CD4-positive, alpha-beta T cell (primary cell): ENCODE data around the gene RBM20. TPM values are rescaled to one million over a fixed set of nuclear protein-coding genes. Genes with fewer than 3 reads are reported as not detected.

Source experiments
- ATAC-seq: fragments of 200-7000 bp; cut with Tn5 transposase; one replicate; pipeline ENCODE4 v1.10.0; 2022; ENCODE audit warnings: mild to moderate bottlenecking; ENCODE audit not compliant: poor library complexity
- CTCF ChIA-PET: fragments of 350-600 bp; sonication (Branson Sonifier 250); formaldehyde crosslinking; loops from one replicate; lab custom pipeline; 2021; ENCODE audit warnings: antibody characterized with exemption, inconsistent platforms; lab: Charles Lee
- POLR2A ChIA-PET: fragments of 350-600 bp; sonication (Branson Sonifier 250); formaldehyde crosslinking; loops from one replicate; lab custom pipeline; 2021; ENCODE audit warnings: antibody characterized with exemption, inconsistent platforms; lab: Charles Lee
- DNase-seq, 14 experiments: peaks; one replicate each; pipeline ENCODE4 v3.0.0-alpha.2; 2013 to 2020; ENCODE audit warnings: mixed read lengths in 2 of 14
- H3K27ac ChIP-seq, 2 donors: one replicate each; pipeline versions ENCODE4 v1.5.1 to v1.7.0; 2013; ENCODE audit warnings: low read length in 2 of 2, low read depth in 1 of 2, mild to moderate bottlenecking in 1 of 2
- H3K27me3 ChIP-seq, 2 experiments: 1 replicate in 1 of 2; 2 replicates in 1 of 2; pipeline versions ENCODE4 v1.6.1 to v1.7.0; 2013; ENCODE audit warnings: low read length in 2 of 2, control low read depth in 1 of 2, mild to moderate bottlenecking in 1 of 2, moderate library complexity in 1 of 2; ENCODE audit not compliant: insufficient read depth in 2 of 2, control insufficient read depth in 1 of 2
- H3K36me3 ChIP-seq: one replicate; pipeline ENCODE4 v1.6.1; 2013; ENCODE audit warnings: low read length, control low read depth; ENCODE audit not compliant: insufficient read depth
- H3K4me1 ChIP-seq: one replicate; pipeline ENCODE4 v1.6.1; 2013; ENCODE audit warnings: low read length, control low read depth; ENCODE audit not compliant: insufficient read depth
- H3K4me3 ChIP-seq: one replicate; pipeline ENCODE4 v1.5.1; 2013; ENCODE audit warnings: mild to moderate bottlenecking, low read length, moderate library complexity
- H3K9me3 ChIP-seq, 2 experiments: 1 replicate in 1 of 2; 2 replicates in 1 of 2; pipeline versions ENCODE4 v1.6.1 to v1.7.0; 2013; ENCODE audit warnings: low read length in 2 of 2, mild to moderate bottlenecking in 2 of 2, control low read depth in 1 of 2, moderate library complexity in 1 of 2; ENCODE audit not compliant: control insufficient read depth in 1 of 2, insufficient read depth in 1 of 2
- H3K27ac Mint-ChIP-seq: one replicate; pipeline ENCODE4 v1.8.0; 2020; ENCODE audit warnings: mixed read lengths
- H3K27me3 Mint-ChIP-seq: one replicate; pipeline ENCODE4 v1.8.0; 2021; ENCODE audit warnings: mixed read lengths
- H3K36me3 Mint-ChIP-seq: one replicate; pipeline ENCODE4 v1.8.0; 2021; ENCODE audit warnings: low read depth, mixed read lengths
- H3K4me1 Mint-ChIP-seq: one replicate; pipeline ENCODE4 v1.8.0; 2021; ENCODE audit warnings: low read depth, mixed read lengths
- H3K4me3 Mint-ChIP-seq: one replicate; pipeline ENCODE4 v1.8.0; 2020; ENCODE audit warnings: mild to moderate bottlenecking, mixed read lengths
- H3K9me3 Mint-ChIP-seq: one replicate; pipeline ENCODE4 v1.8.0; 2020; ENCODE audit warnings: mixed read lengths
- CTCF ChIP-seq: fragments of 200-600 bp; IDR thresholded peaks from one replicate; pipeline ENCODE4 v1.8.0; 2022; ENCODE audit warnings: antibody characterized with exemption, mild to moderate bottlenecking
- intact Hi-C, 2 experiments: fragments of 100-400 bp; cut with DNase I in 1 of 2; cut with micrococcal nuclease in 1 of 2; formaldehyde crosslinking; loops; one replicate each; pipeline versions ENCODE4 v1.15.1 to v1.9.0; 2023 to 2025; cut with DNase I, micrococcal nuclease
- total RNA-seq, 174 experiments: library from RNA in 2 of 174; stranded (reverse) in 2 of 174; gene quantifications; one replicate each; pipeline ENCODE4 v1.2.3 and lab custom pipeline; 2021 to 2026

RBM20 gene
- total RNA-seq, 2 experiments from 2014 or later = 0.91 to 1.1 TPM

GRCh38 chr10:110746254-110746826 is 102.2 kb downstream of the RBM20 start:
- Mint-ChIP-seq H3K27me3 (no peaks in the 10 kb centered on the region), H3K36me3 (no peaks in the 10 kb centered on the region), H3K9me3 (peaks cover 10% of the 10 kb centered on the region), H3K27ac (peak overlapping the region; percentile 68), H3K4me1 (peaks cover 89% of the 10 kb centered on the region), H3K4me3 (no peak overlapping the region)
- CTCF ChIA-PET = interaction anchor here (0.6 to 1.6 kb wide), 19 partner anchors 14 to 171 kb away, joined by 3 to 8 read pairs (median 4); no protein-coding TSS in a partner anchor
- no peak overlapping the region for H3K27ac ChIP-seq
- intact Hi-C loops = loop anchor here (1.0 to 10.0 kb wide), 9 partner anchors 126 to 848 kb away; partner anchors contain the start of gene PDCD4 (in 1 of the 2)
- H3K27me3 ChIP-seq = no peaks in the 10 kb centered on the region
- ATAC-seq (peak; percentile 19), DNase-seq (peak in 13 of 14 experiments; percentile 12 to 77 (median 45))
- POLR2A ChIA-PET = interaction anchor here (0.6 to 1.4 kb wide), 4 partner anchors 125 to 152 kb away, joined by 3 read pairs; partner anchors contain the start of gene PDCD4
- no peaks in the 10 kb centered on the region for H3K36me3 ChIP-seq
- H3K9me3 ChIP-seq = no peaks in the 10 kb centered on the region
- peak; percentile 91 for TF ChIP-seq CTCF
- peaks cover 39% of the 10 kb centered on the region for H3K4me1 ChIP-seq
- H3K4me3 ChIP-seq = no peak overlapping the region

- DNase-seq (peak in 1 of 14 experiments; percentile 22), ATAC-seq (no peak)
- Histone ChIP-seq H3K9me3 (no peaks in the 10 kb centered on the region), H3K4me1 (peaks cover 32% of the 10 kb centered on the region), H3K27me3 (no peaks in the 10 kb centered on the region), H3K4me3 (no peak overlapping the region), H3K27ac (no peak overlapping the region), H3K36me3 (no peaks in the 10 kb centered on the region)
- peaks cover 10% of the 10 kb centered on the region for H3K9me3 Mint-ChIP-seq
- no peaks in the 10 kb centered on the region for H3K27me3 Mint-ChIP-seq
- no peak overlapping the region for H3K4me3 Mint-ChIP-seq
- H3K36me3 Mint-ChIP-seq = no peaks in the 10 kb centered on the region
- peaks cover 89% of the 10 kb centered on the region for H3K4me1 Mint-ChIP-seq
- ChIA-PET CTCF (interaction anchor here (1.0 to 1.6 kb wide), 13 partner anchors 22 to 170 kb away, joined by 3 to 8 read pairs (median 4); no protein-coding TSS in a partner anchor), POLR2A (interaction anchor here (1.0 to 1.4 kb wide), 2 partner anchors 124 to 147 kb away, joined by 3 read pairs; partner anchors contain the start of gene PDCD4)
- peak overlapping the region; percentile 68 for H3K27ac Mint-ChIP-seq
- no peak for TF ChIP-seq CTCF
- intact Hi-C loops = loop anchor here (1.0 to 10.0 kb wide), 9 partner anchors 125 to 848 kb away; partner anchors contain the start of gene PDCD4 (in 1 of the 2)
These were observed 103.0 kb downstream of the RBM20 start for GRCh38 chr10:110746969-110747608.

DNA sequence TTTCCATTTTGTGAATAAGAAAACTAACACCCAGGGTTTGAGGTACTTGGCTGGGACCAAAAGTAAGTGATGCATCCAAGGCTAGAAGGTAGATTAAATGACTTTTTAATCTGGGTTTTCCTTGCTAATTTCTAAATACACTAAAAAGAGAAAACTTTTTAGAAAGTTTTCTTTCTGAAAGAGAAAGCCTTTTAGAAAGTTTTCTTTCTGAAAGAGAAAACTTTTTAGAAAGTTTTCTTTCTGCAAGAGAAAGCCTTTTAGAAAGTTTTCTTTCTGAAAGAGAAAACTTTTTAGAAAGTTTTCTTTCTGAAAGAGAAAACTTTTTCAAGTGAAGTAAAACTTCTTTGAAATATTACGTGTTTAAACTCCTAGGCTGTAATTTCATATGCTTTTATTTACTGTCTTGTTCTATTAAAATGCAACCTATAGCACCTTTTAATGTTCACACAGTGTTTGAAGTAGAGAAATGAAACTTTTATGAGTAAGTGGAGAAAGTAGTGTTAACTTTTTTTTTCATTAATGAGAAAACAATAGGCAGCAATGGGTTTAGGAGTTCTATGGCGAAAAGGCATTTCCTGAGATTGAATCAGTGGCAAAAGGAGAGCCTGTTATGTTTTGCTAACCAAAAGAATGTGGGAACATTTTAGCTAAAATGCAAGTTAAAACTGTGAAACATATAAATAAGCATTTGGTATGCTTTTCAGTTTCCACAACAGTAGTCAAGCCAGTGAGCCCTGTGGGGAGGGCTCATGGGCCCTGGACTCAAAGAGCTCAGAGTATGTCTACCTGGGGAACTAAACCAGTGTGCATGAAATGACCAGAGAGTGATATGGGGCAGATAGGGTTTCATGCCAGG is 103.7 kb downstream of the RBM20 start:
- H3K4me3 Mint-ChIP-seq = no peak overlapping the region
- H3K4me1 Mint-ChIP-seq = peaks cover 87% of the 10 kb centered on the region
- TF ChIP-seq CTCF = no peak
- Histone ChIP-seq H3K9me3 (no peaks in the 10 kb centered on the region), H3K27me3 (no peaks in the 10 kb centered on the region), H3K4me3 (no peak overlapping the region), H3K4me1 (peaks cover 29% of the 10 kb centered on the region), H3K36me3 (no peaks in the 10 kb centered on the region), H3K27ac (no peak overlapping the region)
- intact Hi-C loops = loop anchor here (2.0 to 10.0 kb wide), 8 partner anchors 51 to 847 kb away; partner anchors contain the start of gene PDCD4 (in 1 of the 2)
- POLR2A ChIA-PET = no interaction called here
- H3K27ac Mint-ChIP-seq = peak overlapping the region; percentile 68
- H3K27me3 Mint-ChIP-seq = no peaks in the 10 kb centered on the region
- peaks cover 10% of the 10 kb centered on the region for H3K9me3 Mint-ChIP-seq
- CTCF ChIA-PET = no interaction called here
- DNase-seq (no peak), ATAC-seq (no peak)
- H3K36me3 Mint-ChIP-seq = no peaks in the 10 kb centered on the region
